WTC11 (cell line): ENCODE measurements around the gene NDUFV1. TPM values are rescaled to one million over a fixed set of nuclear protein-coding genes. Genes with fewer than 3 reads are reported as not detected.
A peak's percentile ranks its signal among the peaks of the same experiment; 100 is the strongest.

Experiments
- ATF2 ChIP-seq: sonication (generic); formaldehyde crosslinking; IDR thresholded peaks from 2 replicates; pipeline ENCODE4 v1.8.1; 2022; ENCODE audit warnings: low read depth, missing genetic modification reagents, borderline replicate concordance
- CREM ChIP-seq: sonication (generic); formaldehyde crosslinking; IDR thresholded peaks from 2 replicates; pipeline ENCODE4 v1.8.1; 2022; ENCODE audit warnings: mild to moderate bottlenecking, missing genetic modification reagents, moderate library complexity
- CTCF ChIP-seq: fragments of 200-600 bp; IDR thresholded peaks from 2 replicates; pipeline ENCODE4 v1.8.0; 2022; ENCODE audit warnings: antibody characterized with exemption
- E2F4 ChIP-seq: sonication (generic); formaldehyde crosslinking; IDR thresholded peaks from 2 replicates; pipeline ENCODE4 v1.8.1; 2022; ENCODE audit warnings: low read depth, mild to moderate bottlenecking, moderate library complexity, missing genetic modification reagents, borderline replicate concordance
- E2F5 ChIP-seq: sonication (generic); formaldehyde crosslinking; IDR thresholded peaks from 2 replicates; pipeline ENCODE4 v1.8.1; 2022; ENCODE audit warnings: mild to moderate bottlenecking, moderate library complexity, missing genetic modification reagents
- EMX1 ChIP-seq: fragments of 250-450 bp; sonication (Bioruptor Pico); IDR thresholded peaks from 2 replicates; pipeline ENCODE4 v1.8.0; 2021; ENCODE audit warnings: mild to moderate bottlenecking
- ESRRA ChIP-seq: sonication (generic); formaldehyde crosslinking; IDR thresholded peaks from 2 replicates; pipeline ENCODE4 v1.8.1; 2022; ENCODE audit warnings: mild to moderate bottlenecking, missing genetic modification reagents, borderline replicate concordance
- ETV6 ChIP-seq: sonication (generic); formaldehyde crosslinking; IDR thresholded peaks from 2 replicates; pipeline ENCODE4 v1.8.1; 2022; ENCODE audit warnings: mild to moderate bottlenecking, missing genetic modification reagents
- GABPB1 ChIP-seq: sonication (generic); formaldehyde crosslinking; IDR thresholded peaks from 2 replicates; pipeline ENCODE4 v1.8.1; 2023; ENCODE audit warnings: mild to moderate bottlenecking, missing genetic modification reagents
- HMGA2 ChIP-seq: fragments of 250-450 bp; sonication (Bioruptor Pico); IDR thresholded peaks from 2 replicates; pipeline ENCODE4 v1.4.0; 2021; ENCODE audit warnings: mild to moderate bottlenecking, moderate library complexity
- HMGXB4 ChIP-seq: sonication (generic); formaldehyde crosslinking; IDR thresholded peaks from 2 replicates; pipeline ENCODE4 v1.8.1; 2023; ENCODE audit warnings: mild to moderate bottlenecking, moderate library complexity, missing genetic modification reagents
- IRF1 ChIP-seq: sonication (generic); formaldehyde crosslinking; IDR thresholded peaks from 2 replicates; pipeline ENCODE4 v1.8.0; 2023; ENCODE audit warnings: missing genetic modification reagents
- JAZF1 ChIP-seq: fragments of 250-450 bp; sonication (Bioruptor Pico); IDR thresholded peaks from 2 replicates; pipeline ENCODE4 v1.9.0; 2021; ENCODE audit warnings: moderate library complexity, mild to moderate bottlenecking, inconsistent platforms
- JUN ChIP-seq: sonication (generic); formaldehyde crosslinking; IDR thresholded peaks from 2 replicates; pipeline ENCODE4 v1.8.0; 2023; ENCODE audit warnings: mild to moderate bottlenecking, missing genetic modification reagents
- MAX ChIP-seq: sonication (generic); formaldehyde crosslinking; IDR thresholded peaks from 2 replicates; pipeline ENCODE4 v1.8.0; 2022; ENCODE audit warnings: mild to moderate bottlenecking, missing genetic modification reagents
- MLX ChIP-seq: sonication (generic); formaldehyde crosslinking; IDR thresholded peaks from 2 replicates; pipeline ENCODE4 v1.8.1; 2023; ENCODE audit warnings: mild to moderate bottlenecking, missing genetic modification reagents, moderate library complexity
- NFE2L1 ChIP-seq: sonication (generic); formaldehyde crosslinking; IDR thresholded peaks from 2 replicates; pipeline ENCODE4 v1.8.1; 2023; ENCODE audit warnings: missing genetic modification reagents
- OVOL2 ChIP-seq: fragments of 250-450 bp; sonication (Bioruptor Pico); IDR thresholded peaks from 2 replicates; pipeline ENCODE4 v1.9.0; 2021; ENCODE audit warnings: mild to moderate bottlenecking, borderline replicate concordance
- PRRX2 ChIP-seq: fragments of 250-450 bp; sonication (Bioruptor Pico); IDR thresholded peaks from 2 replicates; pipeline ENCODE4 v1.8.0; 2021; ENCODE audit warnings: mild to moderate bottlenecking
- SMAD4 ChIP-seq: sonication (generic); formaldehyde crosslinking; IDR thresholded peaks from 2 replicates; pipeline ENCODE4 v1.8.0; 2022; ENCODE audit warnings: mild to moderate bottlenecking, missing genetic modification reagents
- SOX15 ChIP-seq: fragments of 250-450 bp; sonication (Bioruptor Pico); IDR thresholded peaks from 2 replicates; pipeline ENCODE4 v1.9.0; 2021; ENCODE audit warnings: mild to moderate bottlenecking
- STAT6 ChIP-seq: sonication (generic); formaldehyde crosslinking; conservative IDR thresholded peaks from 2 replicates; pipeline ENCODE4 v1.8.1; 2023; ENCODE audit warnings: mild to moderate bottlenecking, low read depth, missing genetic modification reagents, moderate library complexity
- TCF7 ChIP-seq: sonication (generic); formaldehyde crosslinking; IDR thresholded peaks from 2 replicates; pipeline ENCODE4 v1.8.0; 2022; ENCODE audit warnings: mild to moderate bottlenecking, low read depth, missing genetic modification reagents, moderate library complexity
- TEAD4 ChIP-seq: sonication (generic); formaldehyde crosslinking; IDR thresholded peaks from 2 replicates; pipeline ENCODE4 v1.8.0; 2022; ENCODE audit warnings: mild to moderate bottlenecking, missing genetic modification reagents
- ZBTB21 ChIP-seq: sonication (generic); formaldehyde crosslinking; IDR thresholded peaks from 2 replicates; pipeline ENCODE4 v1.8.1; 2023; ENCODE audit warnings: mild to moderate bottlenecking, missing genetic modification reagents, borderline replicate concordance
- ZMAT4 ChIP-seq: fragments of 250-450 bp; sonication (Bioruptor Pico); IDR thresholded peaks from 2 replicates; pipeline ENCODE4 v1.9.0; 2021; ENCODE audit warnings: mild to moderate bottlenecking
- ZNF671 ChIP-seq: fragments of 250-450 bp; sonication (Bioruptor Pico); IDR thresholded peaks from 2 replicates; pipeline ENCODE4 v1.8.0; 2021; ENCODE audit warnings: mild to moderate bottlenecking
- total RNA-seq: library from RNA; stranded (reverse); gene quantifications from 3 replicates; pipeline ENCODE4 v1.2.3, GENCODE V29; 2021

Gene NDUFV1
- total RNA-seq, 1 experiment from 2014 or later: 231 TPM

- no peak for TF ChIP-seq ZMAT4 (CRISPR knock-in tag)
- TF ChIP-seq CTCF: peak; percentile 52
- TF ChIP-seq ATF2 (CRISPR knock-in tag): peak; percentile 93; the same call in 1 of the 2 replicates
- TF ChIP-seq ETV6 (CRISPR knock-in tag): peak; percentile 85
- no peak for TF ChIP-seq GABPB1
- TF ChIP-seq OVOL2 (CRISPR knock-in tag): no peak
- TF ChIP-seq STAT6 (CRISPR knock-in tag): no peak
- peak; percentile 95 for TF ChIP-seq ESRRA
- TF ChIP-seq SOX15: no peak
- TF ChIP-seq MAX (CRISPR knock-in tag): peak; percentile 99
- TF ChIP-seq ZBTB21: peak; percentile 85; the same call in 1 of the 2 replicates
- TF ChIP-seq PRRX2 (CRISPR knock-in tag): no peak
- peak; percentile 97 for TF ChIP-seq NFE2L1
- no peak for TF ChIP-seq CREM (CRISPR knock-in tag)
- no peak for TF ChIP-seq JAZF1 (CRISPR knock-in tag)
- TF ChIP-seq E2F4 (CRISPR knock-in tag): peak; percentile 89
- no peak for TF ChIP-seq MLX
- peak; percentile 94 for TF ChIP-seq IRF1 (CRISPR knock-in tag)
- TF ChIP-seq HMGA2 (CRISPR knock-in tag): no peak
- no peak for TF ChIP-seq ZNF671
- TF ChIP-seq TCF7 (CRISPR knock-in tag): peak; percentile 83; the same call in 1 of the 2 replicates
- TF ChIP-seq TEAD4 (CRISPR knock-in tag): peak; percentile 94
- TF ChIP-seq HMGXB4: no peak
- TF ChIP-seq JUN (CRISPR knock-in tag): peak; percentile 97
- TF ChIP-seq EMX1 (CRISPR knock-in tag): no peak
- TF ChIP-seq SMAD4 (CRISPR knock-in tag): peak; percentile 94
- TF ChIP-seq E2F5 (CRISPR knock-in tag): peak; percentile 86; the same call in 1 of the 2 replicates
These were observed 33.5 kb downstream of the NDUFV1 start (continued) for GRCh38 chr11:67640021-67640757.
